Liver (tissue), 3 donors: ENCODE results near the gene BEND4.

ENCODE experiments used
- ATF3 ChIP-seq: IDR thresholded peaks from 2 replicates; pipeline ENCODE4 v1.6.1; 2016; ENCODE audit warnings: antibody characterized with exemption
- CTCF ChIP-seq: fragments of 150-350 bp; IDR thresholded peaks from 2 replicates; pipeline ENCODE4 v1.5.1; 2017; ENCODE audit warnings: improper control_type of control experiment, low read depth, low read length; ENCODE audit not compliant: missing input control
- FOXA1 ChIP-seq: IDR thresholded peaks from 2 replicates; pipeline ENCODE4 v1.6.1; 2016; ENCODE audit warnings: antibody characterized with exemption
- GABPA ChIP-seq, 2 donors: IDR thresholded peaks in 1 of 2; conservative IDR thresholded peaks in 1 of 2; 2 replicates each; pipeline ENCODE4 v1.6.1; 2016; ENCODE audit warnings: antibody characterized with exemption in 2 of 2, mild to moderate bottlenecking in 1 of 2, moderate library complexity in 1 of 2
- JUND ChIP-seq, 2 donors: IDR thresholded peaks; 2 replicates each; pipeline ENCODE4 v1.6.1; 2016; ENCODE audit warnings: antibody characterized with exemption in 2 of 2
- MAX ChIP-seq: IDR thresholded peaks from 2 replicates; pipeline ENCODE4 v1.6.1; 2016; ENCODE audit warnings: antibody characterized with exemption
- RAD21 ChIP-seq, 2 donors: IDR thresholded peaks; 2 replicates each; pipeline ENCODE4 v1.6.1; 2016; ENCODE audit warnings: antibody characterized with exemption in 2 of 2, mild to moderate bottlenecking in 2 of 2
- REST ChIP-seq: IDR thresholded peaks from 2 replicates; pipeline ENCODE4 v1.6.1; 2016; ENCODE audit warnings: antibody characterized with exemption, mild to moderate bottlenecking
- RXRA ChIP-seq, 2 donors: IDR thresholded peaks; 2 replicates each; pipeline ENCODE4 v1.6.1; 2017 to 2018; ENCODE audit warnings: antibody characterized with exemption in 2 of 2, mild to moderate bottlenecking in 1 of 2
- SP1 ChIP-seq: IDR thresholded peaks from 2 replicates; pipeline ENCODE4 v1.6.1; 2018; ENCODE audit warnings: antibody characterized with exemption, mild to moderate bottlenecking
- TAF1 ChIP-seq: conservative IDR thresholded peaks from 2 replicates; pipeline ENCODE4 v1.6.1; 2016; ENCODE audit warnings: antibody characterized with exemption, mild to moderate bottlenecking
- YY1 ChIP-seq: IDR thresholded peaks from 2 replicates; pipeline ENCODE4 v1.6.1; 2016; ENCODE audit warnings: antibody characterized with exemption, mild to moderate bottlenecking
- ZBTB33 ChIP-seq: IDR thresholded peaks from 2 replicates; pipeline ENCODE4 v1.6.1; 2016; ENCODE audit warnings: antibody characterized with exemption
- donor health status: healthy.
- donor health status: healthy.

GRCh38 chr4:42197341-42197740 is 44.9 kb upstream of the BEND4 start:
- no peak for TF ChIP-seq CTCF
- no peak for TF ChIP-seq TAF1
- TF ChIP-seq MAX: no peak
- TF ChIP-seq GABPA (IDR thresholded peaks at IDR 0.05 in 1 of 2, conservative IDR thresholded peaks at IDR 0.05 in 1 of 2): no peak
- TF ChIP-seq REST: no peak
- TF ChIP-seq RAD21 (IDR thresholded peaks at IDR 0.05): no peak
- no peak for TF ChIP-seq ATF3
- TF ChIP-seq SP1: no peak
- TF ChIP-seq RXRA (IDR thresholded peaks at IDR 0.05): no peak
- no peak for TF ChIP-seq YY1
- TF ChIP-seq FOXA1: no peak
- TF ChIP-seq JUND (IDR thresholded peaks at IDR 0.05): no peak
- no peak for TF ChIP-seq ZBTB33
